CD14-positive monocyte (primary cell): ENCODE results near the gene B3GNT2. TPM values are rescaled to one million over a fixed set of nuclear protein-coding genes. Genes with fewer than 3 reads are reported as not detected.

ENCODE experiments used
- DNase-seq, 3 donors: peaks; one replicate each; pipeline ENCODE4 v3.0.0-alpha.2; 2011 to 2022
- H2AFZ ChIP-seq: 2 replicates; pipeline ENCODE4 v1.6.0; 2012; ENCODE audit warnings: mild to moderate bottlenecking, low read depth, low read length, inconsistent platforms; ENCODE audit not compliant: insufficient read depth, poor library complexity, severe bottlenecking
- H3K27ac ChIP-seq, 2 donors: 1 replicate in 1 of 2; 2 replicates in 1 of 2; pipeline ENCODE4 v1.5.1; 2012 to 2013; ENCODE audit warnings: low read length in 2 of 2, control low read depth in 1 of 2, inconsistent platforms in 1 of 2, low read depth in 1 of 2, mild to moderate bottlenecking in 1 of 2
- H3K27me3 ChIP-seq, 2 donors: one replicate each; pipeline versions ENCODE4 v1.6.0 to v1.6.1; 2011 to 2013; ENCODE audit warnings: low read length in 2 of 2; ENCODE audit not compliant: control insufficient read depth in 2 of 2, insufficient read depth in 2 of 2
- H3K36me3 ChIP-seq, 2 donors: replicated peaks in 1 of 2; 1 replicate in 1 of 2; 2 replicates in 1 of 2; pipeline versions ENCODE4 v1.5.1 to v1.6.1; 2012 to 2013; ENCODE audit warnings: low read length in 2 of 2, control low read depth in 1 of 2, inconsistent platforms in 1 of 2, mild to moderate bottlenecking in 1 of 2; ENCODE audit not compliant: insufficient read depth in 2 of 2, control insufficient read depth in 1 of 2
- H3K4me1 ChIP-seq, 2 donors: 1 replicate in 1 of 2; 2 replicates in 1 of 2; pipeline versions ENCODE4 v1.5.1 to v1.6.1; 2012 to 2013; ENCODE audit warnings: low read length in 2 of 2, control low read depth in 1 of 2, inconsistent platforms in 1 of 2, mild to moderate bottlenecking in 1 of 2, moderate library complexity in 1 of 2; ENCODE audit not compliant: insufficient read depth in 2 of 2, control insufficient read depth in 1 of 2
- H3K4me2 ChIP-seq: replicated peaks from 2 replicates; pipeline ENCODE3; 2012; ENCODE audit warnings: low read length, moderate library complexity, mild to moderate bottlenecking; ENCODE audit not compliant: poor library complexity, severe bottlenecking; ENCODE audit errors: extremely low read depth
- H3K4me3 ChIP-seq, 3 experiments: fragments of 200-600 bp in 1 of 3; sonication (generic) in 1 of 3; replicated peaks in 1 of 3; 1 replicate in 2 of 3; 2 replicates in 1 of 3; pipeline ENCODE4 v1.5.1; 2011 to 2013; ENCODE audit warnings: low read length in 3 of 3, mild to moderate bottlenecking in 3 of 3, control low read depth in 2 of 3, low read depth in 2 of 3, inconsistent platforms in 1 of 3, moderate library complexity in 1 of 3
- H3K79me2 ChIP-seq: 2 replicates; pipeline ENCODE4 v1.6.0; 2012; ENCODE audit warnings: mild to moderate bottlenecking, control low read depth, inconsistent platforms, low read length, moderate library complexity; ENCODE audit not compliant: insufficient read depth
- H3K9ac ChIP-seq: 2 replicates; pipeline ENCODE4 v1.6.0; 2017; ENCODE audit warnings: low read length, mild to moderate bottlenecking; ENCODE audit not compliant: insufficient read depth, poor library complexity, severe bottlenecking
- H3K9me3 ChIP-seq, 2 donors: replicated peaks in 1 of 2; 1 replicate in 1 of 2; 2 replicates in 1 of 2; pipeline versions ENCODE4 v1.5.1 to v1.6.1; 2012 to 2013; ENCODE audit warnings: low read length in 2 of 2, control low read depth in 1 of 2; ENCODE audit not compliant: control insufficient read depth in 1 of 2, insufficient read depth in 1 of 2
- H4K20me1 ChIP-seq: 2 replicates; pipeline ENCODE4 v1.6.0; 2012; ENCODE audit warnings: mild to moderate bottlenecking, low read length, control low read depth, moderate library complexity; ENCODE audit not compliant: insufficient read depth
- H3K27ac Mint-ChIP-seq, 7 donors: one replicate each; pipeline ENCODE4 v1.8.0; 2020; ENCODE audit warnings: mild to moderate bottlenecking in 7 of 7, mixed read lengths in 7 of 7, moderate library complexity in 6 of 7, inconsistent platforms in 2 of 7
- H3K27me3 Mint-ChIP-seq, 3 donors: one replicate each; pipeline ENCODE4 v1.8.0; 2021 to 2022; ENCODE audit warnings: low read depth in 3 of 3, mild to moderate bottlenecking in 3 of 3, mixed read lengths in 3 of 3, moderate library complexity in 3 of 3, inconsistent platforms in 1 of 3
- H3K36me3 Mint-ChIP-seq, 2 donors: one replicate each; pipeline ENCODE4 v1.8.0; 2020; ENCODE audit warnings: mixed read lengths in 2 of 2, inconsistent platforms in 1 of 2, mild to moderate bottlenecking in 1 of 2
- H3K4me1 Mint-ChIP-seq: one replicate; pipeline ENCODE4 v1.8.0; 2020; ENCODE audit warnings: mild to moderate bottlenecking, mixed read lengths
- H3K4me3 Mint-ChIP-seq, 2 donors: one replicate each; pipeline ENCODE4 v1.8.0; 2020; ENCODE audit warnings: mild to moderate bottlenecking in 2 of 2, mixed read lengths in 2 of 2, moderate library complexity in 1 of 2
- H3K9me3 Mint-ChIP-seq, 7 donors: one replicate each; pipeline ENCODE4 v1.8.0; 2020 to 2022; ENCODE audit warnings: mixed read lengths in 7 of 7, mild to moderate bottlenecking in 6 of 7, moderate library complexity in 6 of 7, inconsistent platforms in 2 of 7
- WGBS: methylation state at CpG from one replicate; pipeline ENCODE4 v1.1.5; 2013; ENCODE audit warnings: missing lambda C conversion rate; ENCODE audit not compliant: insufficient coverage; 5-methylcytosine and 5-hydroxymethylcytosine counted together
- intact Hi-C, 2 donors: fragments of 100-400 bp; cut with micrococcal nuclease; formaldehyde crosslinking; loops; one replicate each; pipeline versions ENCODE4 v1.15.0 to v1.15.1; 2023
- polyA plus RNA-seq, 3 donors: library from polyadenylated mRNA; depleted of rRNA in 1 of 3; unstranded in 2 of 3; stranded (reverse) in 1 of 3; fragments of 300-500 nt in 2 of 3; fragments of >200 nt in 1 of 3; fragmentation: Illumina TruSeq in 2 of 3; gene quantifications; 1 replicate in 2 of 3; 2 replicates in 1 of 3; pipeline ENCODE4 v1.2.3, GENCODE V29; 2012 to 2021
- TF ChIP-seq, protein P1 (sequence below): fragments of 200-600 bp; IDR thresholded peaks from one replicate; pipeline ENCODE4 v1.8.0; 2022; ENCODE audit warnings: antibody characterized with exemption, mild to moderate bottlenecking

The B3GNT2 gene
- polyA plus RNA-seq, 3 donors, result 15.9 to 34.7 (median 18.5) TPM

DNA sequence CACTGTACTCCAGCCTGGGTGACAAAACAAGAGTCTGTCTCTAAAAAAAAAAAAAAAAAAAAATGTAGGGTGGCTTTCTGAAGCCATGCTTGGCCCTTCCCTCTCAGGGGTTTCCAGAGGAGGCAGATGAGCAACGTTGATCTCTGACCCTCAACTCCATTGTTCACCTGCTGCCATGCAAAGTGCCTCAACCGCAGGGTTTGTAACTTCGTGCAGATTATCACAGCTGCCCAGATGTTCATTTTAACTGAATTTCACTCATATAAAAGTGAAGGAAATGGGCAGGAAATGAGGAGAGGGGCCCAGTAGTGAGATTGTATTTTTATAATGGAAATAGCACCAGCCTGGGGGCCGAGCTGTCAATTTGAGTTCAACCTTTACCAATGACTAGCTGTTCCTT, 14.9 kb upstream of the B3GNT2 start:
- Mint-ChIP-seq H3K36me3 (no peaks in the 10 kb centered on the region), H3K4me1 (peaks cover 15% of the 10 kb centered on the region), H3K9me3 (peaks cover 0 to 4% (median 2%) of the 10 kb centered on the region in 7 donors), H3K27ac (no peak overlapping the region), H3K27me3 (peaks cover 1 to 2% (median 2%) of the 10 kb centered on the region in 3 donors), H3K4me3 (no peak overlapping the region)
- no peaks in the 10 kb centered on the region for H3K27me3 ChIP-seq
- no peak for DNase-seq
- WGBS, result no CpG with 5 or more reads among the region's 4 CpGs
- no peaks in the 10 kb centered on the region for H3K9me3 ChIP-seq
- no peaks in the 10 kb centered on the region for H4K20me1 ChIP-seq
- TF ChIP-seq, protein P1, sequence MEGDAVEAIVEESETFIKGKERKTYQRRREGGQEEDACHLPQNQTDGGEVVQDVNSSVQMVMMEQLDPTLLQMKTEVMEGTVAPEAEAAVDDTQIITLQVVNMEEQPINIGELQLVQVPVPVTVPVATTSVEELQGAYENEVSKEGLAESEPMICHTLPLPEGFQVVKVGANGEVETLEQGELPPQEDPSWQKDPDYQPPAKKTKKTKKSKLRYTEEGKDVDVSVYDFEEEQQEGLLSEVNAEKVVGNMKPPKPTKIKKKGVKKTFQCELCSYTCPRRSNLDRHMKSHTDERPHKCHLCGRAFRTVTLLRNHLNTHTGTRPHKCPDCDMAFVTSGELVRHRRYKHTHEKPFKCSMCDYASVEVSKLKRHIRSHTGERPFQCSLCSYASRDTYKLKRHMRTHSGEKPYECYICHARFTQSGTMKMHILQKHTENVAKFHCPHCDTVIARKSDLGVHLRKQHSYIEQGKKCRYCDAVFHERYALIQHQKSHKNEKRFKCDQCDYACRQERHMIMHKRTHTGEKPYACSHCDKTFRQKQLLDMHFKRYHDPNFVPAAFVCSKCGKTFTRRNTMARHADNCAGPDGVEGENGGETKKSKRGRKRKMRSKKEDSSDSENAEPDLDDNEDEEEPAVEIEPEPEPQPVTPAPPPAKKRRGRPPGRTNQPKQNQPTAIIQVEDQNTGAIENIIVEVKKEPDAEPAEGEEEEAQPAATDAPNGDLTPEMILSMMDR, result no peak
- no peak overlapping the region for H3K4me2 ChIP-seq
- intact Hi-C loops, result no loop called here
- no peak overlapping the region for H2AFZ ChIP-seq
- no peak overlapping the region for H3K27ac ChIP-seq
- no peaks in the 10 kb centered on the region for H3K4me1 ChIP-seq
- H3K79me2 ChIP-seq, result no peaks in the 10 kb centered on the region
- H3K9ac ChIP-seq, result no peak overlapping the region
- H3K4me3 ChIP-seq, result no peak overlapping the region
- no peaks in the 10 kb centered on the region for H3K36me3 ChIP-seq

DNA sequence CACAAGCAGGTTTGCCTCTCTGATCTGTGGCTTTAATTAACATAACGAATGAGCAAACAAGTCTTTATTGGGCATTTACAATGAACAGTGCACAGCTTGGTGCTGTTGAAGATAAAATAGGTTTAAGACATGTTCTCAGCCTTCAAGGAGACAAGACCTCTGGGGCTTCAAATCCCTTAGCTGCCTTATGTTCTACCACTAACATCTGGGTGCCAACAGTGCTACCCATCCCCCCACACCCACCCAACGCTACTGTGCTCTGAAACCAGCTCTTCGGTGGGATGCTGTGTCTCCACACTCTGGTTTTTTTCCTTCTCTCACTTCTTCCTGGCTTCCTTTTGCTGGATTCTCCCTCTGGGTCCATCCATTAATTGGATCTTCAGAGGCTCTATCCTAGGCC, 14.1 kb upstream of the B3GNT2 start:
- Mint-ChIP-seq H3K27me3 (peaks cover 1 to 2% (median 2%) of the 10 kb centered on the region in 3 donors), H3K27ac (no peak overlapping the region), H3K9me3 (peaks cover 0 to 4% (median 2%) of the 10 kb centered on the region in 7 donors), H3K36me3 (no peaks in the 10 kb centered on the region), H3K4me3 (no peak overlapping the region), H3K4me1 (peaks cover 21% of the 10 kb centered on the region)
- H3K4me1 ChIP-seq, result peaks cover 8% of the 10 kb centered on the region in 2 donors
- H3K27me3 ChIP-seq, result no peaks in the 10 kb centered on the region
- H3K36me3 ChIP-seq, result no peaks in the 10 kb centered on the region
- 82% methylated on average over 3 of the region's 3 CpGs for WGBS
- no peak overlapping the region for H3K4me2 ChIP-seq
- TF ChIP-seq, protein P1, result no peak
- H3K9ac ChIP-seq, result no peak overlapping the region
- H2AFZ ChIP-seq, result no peak overlapping the region
- no peak for DNase-seq
- H3K4me3 ChIP-seq, result no peak overlapping the region
- H3K9me3 ChIP-seq, result no peaks in the 10 kb centered on the region
- H3K27ac ChIP-seq, result no peak overlapping the region
- no peaks in the 10 kb centered on the region for H4K20me1 ChIP-seq
- intact Hi-C loops, result no loop called here
- no peaks in the 10 kb centered on the region for H3K79me2 ChIP-seq
